ENCODE measurements around the gene IMPDH2.

- TF ChIP-seq POLR2AphosphoS5 (IDR thresholded peaks at IDR 0.05) (no peak), POLR2A (IDR thresholded peaks at IDR 0.05) (no peak), CTCF (IDR thresholded peaks at IDR 0.05) (no peak)
These were observed 1.1 kb upstream of the IMPDH2 start for GRCh38 chr3:49030321-49030720.

Measured in transverse colon (tissue), 4 donors.